SK-N-SH treated with all-trans-retinoic acid at 6 μM for 48 hours (cell line): ENCODE data around the gene PNPLA7.

Source experiments
- ARNTL ChIP-seq: fragments of 450-650 bp; formaldehyde crosslinking; IDR thresholded peaks from 2 replicates; pipeline ENCODE4 v1.5.0; 2020; ENCODE audit warnings: low read depth, mild to moderate bottlenecking, moderate library complexity, borderline replicate concordance
- BACH2 ChIP-seq: fragments of 250-450 bp; sonication (Bioruptor Pico); IDR thresholded peaks from 2 replicates; pipeline ENCODE4 v1.9.0; 2021; ENCODE audit warnings: mild to moderate bottlenecking, borderline replicate concordance
- ESRRG ChIP-seq: fragments of 250-450 bp; sonication (Bioruptor Pico); IDR thresholded peaks from 2 replicates; pipeline ENCODE4 v1.6.1; 2021; ENCODE audit warnings: mild to moderate bottlenecking
- GLIS3 ChIP-seq: fragments of 250-450 bp; sonication (Bioruptor Pico); IDR thresholded peaks from 2 replicates; pipeline ENCODE4 v1.5.0; 2020; ENCODE audit warnings: mild to moderate bottlenecking, moderate library complexity
- OSR1 ChIP-seq: fragments of 250-450 bp; sonication (Bioruptor Pico); IDR thresholded peaks from 2 replicates; pipeline ENCODE4 v1.8.0; 2022; ENCODE audit warnings: moderate library complexity, mild to moderate bottlenecking, inconsistent platforms
- PATZ1 ChIP-seq: fragments of 250-450 bp; sonication (Bioruptor Pico); IDR thresholded peaks from 2 replicates; pipeline ENCODE4 v1.8.0; 2020; ENCODE audit warnings: mild to moderate bottlenecking, moderate library complexity, borderline replicate concordance
- RARB ChIP-seq: fragments of 250-450 bp; sonication (Bioruptor Pico); IDR thresholded peaks from 2 replicates; pipeline ENCODE4 v1.8.0; 2021; ENCODE audit warnings: mild to moderate bottlenecking, moderate library complexity
- ZFP30 ChIP-seq: fragments of 450-650 bp; formaldehyde crosslinking; IDR thresholded peaks from 2 replicates; pipeline ENCODE4 v1.5.0; 2022; ENCODE audit warnings: mild to moderate bottlenecking, moderate library complexity
- ZNF70 ChIP-seq: fragments of 450-650 bp; formaldehyde crosslinking; IDR thresholded peaks from 2 replicates; pipeline ENCODE4 v1.5.0; 2020; ENCODE audit warnings: mild to moderate bottlenecking, moderate library complexity
- TF ChIP-seq, protein P1 (sequence below): fragments of 250-450 bp; sonication (Bioruptor Pico); IDR thresholded peaks from 2 replicates; pipeline ENCODE4 v1.5.1; 2020; ENCODE audit warnings: low read depth, mild to moderate bottlenecking, moderate library complexity

DNA sequence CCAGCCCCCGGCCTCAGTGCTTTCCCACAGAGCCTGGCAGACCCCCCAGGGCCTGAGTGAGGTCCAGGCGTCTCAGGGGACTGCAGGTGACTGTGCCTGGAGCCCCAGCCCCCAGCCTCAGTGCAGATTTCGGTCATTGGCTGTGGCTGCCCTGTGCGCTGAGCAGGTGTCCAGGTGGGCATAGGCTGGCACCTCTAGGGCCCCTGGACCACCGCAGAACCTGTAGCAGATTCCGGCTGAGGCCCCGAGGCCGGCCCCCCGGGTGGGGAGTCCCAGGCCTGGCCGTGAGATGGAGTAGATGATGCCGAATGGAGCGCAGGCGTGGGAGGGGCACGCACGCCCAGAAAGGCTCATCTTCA is 139.3 kb downstream of the PNPLA7 start:
- TF ChIP-seq ZNF70 (CRISPR knock-in tag) (no peak), ZFP30 (CRISPR knock-in tag) (no peak), BACH2 (no peak), OSR1 (CRISPR knock-in tag) (no peak), PATZ1 (CRISPR knock-in tag) (no peak), RARB (CRISPR knock-in tag) (no peak), GLIS3 (CRISPR knock-in tag) (no peak), ESRRG (CRISPR knock-in tag) (no peak), ARNTL (no peak)
- TF ChIP-seq, protein P1, sequence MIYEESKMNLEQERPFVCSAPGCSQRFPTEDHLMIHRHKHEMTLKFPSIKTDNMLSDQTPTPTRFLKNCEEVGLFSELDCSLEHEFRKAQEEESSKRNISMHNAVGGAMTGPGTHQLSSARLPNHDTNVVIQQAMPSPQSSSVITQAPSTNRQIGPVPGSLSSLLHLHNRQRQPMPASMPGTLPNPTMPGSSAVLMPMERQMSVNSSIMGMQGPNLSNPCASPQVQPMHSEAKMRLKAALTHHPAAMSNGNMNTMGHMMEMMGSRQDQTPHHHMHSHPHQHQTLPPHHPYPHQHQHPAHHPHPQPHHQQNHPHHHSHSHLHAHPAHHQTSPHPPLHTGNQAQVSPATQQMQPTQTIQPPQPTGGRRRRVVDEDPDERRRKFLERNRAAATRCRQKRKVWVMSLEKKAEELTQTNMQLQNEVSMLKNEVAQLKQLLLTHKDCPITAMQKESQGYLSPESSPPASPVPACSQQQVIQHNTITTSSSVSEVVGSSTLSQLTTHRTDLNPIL (CRISPR knock-in tag), result no peak
